ENCODE data around the gene ARL13A.
A peak's percentile ranks its signal among the peaks of the same experiment; 100 is the strongest.
"Not testable (repeated sequence)": the region's sequence is repeated elsewhere in the genome, so short reads cannot be mapped to it uniquely, and the experiment has no call there.

ARL13A gene

GRCh38 chrX:100969408-100969807 lies at the start of gene ARL13A:
TSS of gene ARL13A (plus strand) at chrX:100969708. CDS start at chrX:100973690, 3,982 bp downstream.
- no peak for DNase-seq

DNA sequence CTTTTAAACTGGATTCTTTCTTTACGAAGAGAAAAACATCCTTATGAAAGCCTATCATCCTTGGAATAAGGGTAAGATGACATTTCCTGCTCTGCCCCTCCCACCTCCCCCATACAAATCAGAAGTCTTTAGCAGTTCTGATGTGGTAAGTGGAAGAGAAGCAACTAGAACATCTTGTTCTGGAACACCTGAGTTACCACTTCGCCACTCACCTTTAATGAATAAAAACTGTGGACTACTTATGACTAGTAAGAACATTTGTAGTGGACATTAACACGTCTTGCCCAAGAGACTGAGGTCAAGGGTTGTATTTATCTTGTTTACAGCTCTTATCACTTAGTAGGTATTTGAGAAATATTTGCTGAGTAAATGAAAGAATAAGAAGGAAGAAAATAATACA lies 45.1 kb upstream of the ARL13A start:
- DNase-seq, result no peak

GRCh38 chrX:100926453-100926852 lies 43.1 kb upstream of the ARL13A start:
- no peak for DNase-seq

- DNase-seq, result peak; percentile 46 to 50
Measured at GRCh38 chrX:100928660-100929613, 40.6 kb upstream of the ARL13A start, which contains the start of gene XKRX. TSS of gene XKRX (minus strand) at chrX:100928917. CDS start at chrX:100928304, 613 bp downstream.

GRCh38 chrX:100931218-100931924 lies 38.1 kb upstream of the ARL13A start:
- DNase-seq, result no peak

DNA sequence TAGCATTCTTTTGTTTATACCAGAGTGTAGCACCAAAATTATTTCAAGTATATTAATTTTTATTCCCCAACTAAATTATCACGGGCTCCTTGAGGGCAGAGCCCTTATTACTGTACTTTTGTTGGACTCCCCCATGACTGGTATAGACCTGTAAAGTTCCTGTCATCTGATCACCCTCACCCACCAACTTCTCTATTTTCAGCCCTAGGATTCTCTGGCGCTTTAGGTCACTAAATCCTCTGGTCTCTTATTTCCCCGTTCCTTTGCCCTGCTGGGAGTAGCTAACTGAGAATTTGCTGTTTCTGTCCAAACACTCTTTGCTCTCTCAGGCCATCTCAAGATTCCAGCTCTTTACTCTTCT lies 37.6 kb upstream of the ARL13A start:
- no peak for DNase-seq

- no peak for DNase-seq
Measured at GRCh38 chrX:100935767-100936166, 33.7 kb upstream of the ARL13A start.

GRCh38 chrX:100939333-100939732 lies 30.2 kb upstream of the ARL13A start:
- no peak for DNase-seq

- DNase-seq, result no peak
Measured at GRCh38 chrX:100944601-100945000, 24.9 kb upstream of the ARL13A start.

GRCh38 chrX:100946299-100946927 lies 23.1 kb upstream of the ARL13A start:
- peak in 1 of 2 experiments; percentile 23 for DNase-seq

DNA sequence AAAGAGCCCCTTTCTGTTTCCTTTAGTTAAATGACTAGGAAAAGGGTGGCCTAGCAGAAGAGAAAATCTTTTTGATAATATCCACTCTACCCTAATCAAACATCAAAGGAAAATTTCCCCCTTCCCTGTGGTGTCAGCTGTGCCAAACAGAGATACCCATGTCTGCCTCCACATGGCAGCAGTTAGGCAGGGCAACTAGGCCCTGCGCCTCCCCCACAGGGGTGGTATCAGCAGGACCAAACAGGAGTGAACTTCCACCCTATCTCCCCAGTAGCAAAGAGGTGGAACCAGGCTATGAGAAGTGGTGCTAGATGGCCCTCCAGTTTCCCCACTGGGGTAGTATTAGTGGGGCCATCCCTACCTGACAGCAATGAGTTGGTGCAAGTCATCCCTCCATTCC lies 21.0 kb upstream of the ARL13A start:
- no peak for DNase-seq

DNA sequence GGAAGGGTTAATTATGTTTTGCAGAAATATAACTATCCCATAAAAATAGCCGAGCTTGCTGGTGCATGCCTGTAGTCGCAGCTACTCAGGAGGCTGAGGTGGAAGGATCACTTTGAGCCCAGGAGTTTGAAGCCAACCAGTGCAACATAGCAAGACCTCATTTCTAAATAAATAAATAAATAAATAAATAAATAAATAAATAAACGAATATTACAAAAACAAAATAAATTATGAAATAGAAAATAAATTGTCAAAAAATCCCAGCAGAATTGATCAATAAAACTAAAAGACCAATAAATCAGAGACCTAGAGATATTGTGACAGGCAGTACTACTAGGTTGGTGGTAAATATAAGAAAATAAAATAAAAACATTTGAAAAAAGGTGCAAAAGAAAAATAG lies 6.7 kb upstream of the ARL13A start:
- no peak for DNase-seq

DNA sequence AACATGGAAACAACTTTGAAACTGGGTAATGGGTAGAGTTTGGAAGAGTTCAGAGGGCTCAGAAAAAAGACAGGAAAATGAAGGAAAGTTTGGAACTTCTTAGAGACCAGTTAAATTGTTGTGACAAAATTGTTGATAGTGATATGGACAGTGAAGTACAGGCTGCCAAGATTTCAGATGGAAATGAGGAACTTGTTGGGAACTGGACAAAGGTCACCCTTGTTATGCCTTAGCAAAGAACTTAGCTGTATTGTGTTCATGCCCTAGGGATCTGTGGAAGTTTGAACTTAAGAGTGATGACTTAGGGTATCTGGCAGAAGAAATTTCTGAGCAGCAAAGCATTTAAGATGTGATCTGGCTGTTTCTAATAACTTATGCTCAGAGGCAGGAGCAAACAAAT lies 5.1 kb upstream of the ARL13A start:
- no peak for DNase-seq

GRCh38 chrX:100969936-100970335 lies 428 bp downstream of the ARL13A start:
- DNase-seq, result no peak

DNA sequence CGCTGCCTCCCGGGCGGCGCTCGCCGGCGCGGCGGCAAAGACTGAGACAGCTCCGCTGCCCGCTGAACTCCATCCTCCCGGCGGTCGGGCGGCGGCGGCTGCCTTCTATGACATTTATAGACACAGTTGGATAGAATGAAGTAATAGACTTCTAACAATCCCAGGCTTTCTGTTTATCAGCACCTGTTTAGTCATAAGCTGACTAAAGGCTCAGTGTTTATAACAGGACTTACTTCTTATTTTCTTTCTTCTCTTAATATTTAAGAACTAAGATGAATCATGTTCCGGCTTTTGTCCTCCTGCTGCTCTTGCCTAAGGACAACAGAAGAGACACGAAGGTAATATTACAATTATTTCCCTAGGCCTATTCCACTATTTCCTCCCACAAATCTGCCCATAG lies 3.9 kb downstream of the ARL13A start:
- no peak for DNase-seq

- no peak for DNase-seq
Measured at GRCh38 chrX:100975212-100975611, 5.7 kb downstream of the ARL13A start.

DNA sequence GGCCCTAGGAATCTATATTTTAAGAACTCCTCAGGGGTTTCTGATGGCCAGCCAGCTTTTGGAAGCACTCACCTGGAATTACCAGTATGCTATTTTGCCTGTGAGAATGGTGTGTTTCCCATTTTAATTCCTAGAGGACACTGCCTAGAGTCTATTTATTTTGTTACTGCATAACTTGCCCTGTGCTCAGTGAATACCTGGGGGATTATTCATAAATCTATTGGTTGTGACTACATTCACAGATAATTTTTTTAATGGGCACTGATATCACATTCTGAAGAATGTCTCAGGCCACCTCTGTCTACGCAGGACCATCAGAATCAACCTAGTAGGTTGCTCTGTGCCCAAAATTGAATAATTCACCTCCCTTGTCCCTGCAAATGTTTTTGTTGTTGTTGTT lies 6.7 kb downstream of the ARL13A start:
- DNase-seq, result no peak

DNA sequence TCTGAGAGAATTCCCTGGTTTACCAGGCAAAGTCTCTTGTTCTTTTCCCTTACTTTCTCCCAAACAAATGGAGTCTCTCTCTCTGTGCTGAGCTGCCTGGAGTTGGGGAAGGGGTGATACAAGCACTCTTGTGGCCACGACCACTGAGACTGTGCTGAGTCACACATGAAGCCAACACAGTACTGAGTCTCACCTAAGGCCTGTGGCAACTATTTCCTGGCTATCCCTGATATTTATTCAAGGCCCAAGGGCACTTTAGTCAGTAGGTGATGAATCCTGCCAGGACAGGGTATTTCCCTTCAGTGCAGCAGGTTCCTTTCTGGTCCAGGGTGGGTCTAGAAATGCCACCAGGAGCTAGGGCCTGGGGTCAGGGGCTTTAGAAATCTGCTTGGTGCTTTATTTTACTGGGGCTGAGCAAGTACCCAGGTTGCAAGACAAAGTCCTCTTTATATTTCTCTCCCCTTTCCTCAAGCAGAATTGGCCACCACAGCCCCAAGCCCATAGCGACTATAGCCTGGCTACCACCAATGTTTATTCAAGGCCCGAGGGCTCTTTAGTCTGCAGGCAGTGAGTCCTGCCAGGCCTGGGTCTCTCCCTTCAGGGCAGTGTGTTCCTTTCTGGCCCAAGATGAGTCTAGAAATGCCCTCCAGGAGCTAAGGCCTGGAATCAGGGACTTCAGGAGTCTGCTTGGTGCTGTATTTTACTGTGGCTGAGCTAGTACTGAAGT lies 10.5 kb downstream of the ARL13A start:
- DNase-seq, result no peak

GRCh38 chrX:100980608-100981497 lies 11.3 kb downstream of the ARL13A start:
- no peak for DNase-seq

DNA sequence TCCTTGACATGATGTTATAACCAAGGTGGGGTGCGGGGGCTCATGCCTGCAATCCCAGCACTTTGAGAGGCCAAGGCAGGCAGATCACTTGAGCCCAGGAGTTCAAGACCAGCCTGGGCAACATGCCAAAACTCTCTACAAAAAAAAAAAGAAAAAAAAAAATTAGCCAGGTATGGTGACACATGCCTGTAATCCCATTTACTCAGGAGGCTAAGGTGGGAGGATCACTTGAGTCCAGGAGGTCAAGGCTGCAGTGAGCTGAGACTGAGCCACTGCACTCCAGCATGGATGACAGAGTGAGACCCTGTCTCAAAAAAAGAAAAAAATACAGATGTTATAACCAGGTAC lies 12.0 kb downstream of the ARL13A start:
- DNase-seq, result not testable (repeated sequence)

DNA sequence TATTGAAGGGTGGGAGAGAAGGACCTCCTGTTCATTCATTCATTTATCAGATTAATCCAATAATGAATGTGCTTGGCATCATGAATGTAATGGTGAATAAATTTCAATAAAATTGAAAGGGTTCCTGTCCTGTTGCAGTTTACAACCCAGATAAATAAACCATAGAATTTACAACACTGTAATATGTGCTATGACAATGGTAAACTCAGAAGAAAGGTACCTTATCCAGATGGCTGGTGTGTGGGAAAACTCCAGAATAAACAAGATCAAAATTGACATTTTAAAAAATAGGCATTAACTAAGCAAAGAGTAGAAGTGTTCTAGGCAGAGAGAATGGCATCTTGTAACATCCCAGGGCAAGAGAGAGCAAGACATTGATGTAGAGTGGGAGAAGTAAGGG lies 15.3 kb downstream of the ARL13A start:
- DNase-seq, result no peak

DNA sequence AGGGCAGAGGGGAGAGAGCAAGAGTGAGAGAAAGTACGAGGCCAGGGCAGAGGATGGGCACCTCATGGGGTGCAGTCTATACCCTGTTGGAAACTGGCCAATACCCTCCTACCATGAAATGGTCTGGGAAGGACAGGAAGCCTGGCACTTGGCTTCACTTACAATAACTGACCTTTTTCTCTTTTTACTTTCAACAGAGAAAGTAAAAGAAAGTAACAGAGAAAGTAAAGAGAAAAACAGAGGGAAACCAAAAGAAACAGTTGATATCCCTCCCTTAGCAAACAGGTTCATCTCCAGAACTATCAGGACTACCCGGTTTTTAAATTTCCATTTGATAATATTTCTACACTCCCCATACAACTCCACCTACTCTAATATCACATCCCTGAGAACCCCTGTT lies 20.6 kb downstream of the ARL13A start:
- no peak for DNase-seq

All from NCI-H2081 (cell line).